A549 (cell line): Measurements from ENCODE around the gene FHIT. TPM values are rescaled to one million over a fixed set of nuclear protein-coding genes. Genes with fewer than 3 reads are reported as not detected.

Source experiments
- ATAC-seq, 2 experiments: fragments of 200-7000 bp in 1 of 2; fragments of >200 bp in 1 of 2; cut with Nextera tagmentation in 1 of 2; cut with Tn5 transposase in 1 of 2; 3 replicates each; pipeline versions ENCODE4 v1.8.0 to v1.9.1; 2018 to 2020; ENCODE audit warnings: mild to moderate bottlenecking in 1 of 2, moderate library complexity in 1 of 2
- CTCF ChIA-PET: fragments of 300-600 bp; sonication (Branson Sonifier 250); formaldehyde crosslinking; extraction: SDS; loops from one replicate; lab custom pipeline; 2021; ENCODE audit warnings: antibody characterized with exemption, inconsistent platforms; lab: Yijun Ruan, JAX
- POLR2A ChIA-PET: fragments of 350-600 bp; formaldehyde crosslinking; extraction: SDS; loops from one replicate; lab custom pipeline; 2021; ENCODE audit warnings: antibody characterized with exemption, inconsistent platforms; lab: Yijun Ruan, JAX
- DNase-seq, 2 experiments: peaks; one replicate each; pipeline versions ENCODE4 v3.0.0 to v3.0.0-alpha.2; 2011 to 2016; ENCODE audit warnings: low read depth in 1 of 2, low spot score in 1 of 2
- FAIRE-seq: peaks from 2 replicates; lab custom pipeline; 2011; peaks lifted over from hg19 to GRCh38; lab: Jason Lieb, UNC
- H3K27ac ChIP-seq, 2 experiments: fragments of >200 bp; sonication (Bioruptor Twin); formaldehyde crosslinking; 3 replicates each; pipeline ENCODE4 v1.5.1; 2016 to 2017
- H3K4me1 ChIP-seq: fragments of >200 bp; sonication (Bioruptor Twin); formaldehyde crosslinking; 3 replicates; pipeline ENCODE4 v1.6.1; 2016
- H3K4me2 ChIP-seq: fragments of >200 bp; sonication (Bioruptor Twin); formaldehyde crosslinking; 3 replicates; pipeline ENCODE4 v1.6.1; 2016
- H3K4me3 ChIP-seq: fragments of >200 bp; sonication (Bioruptor Twin); formaldehyde crosslinking; 3 replicates; pipeline ENCODE4 v1.5.1; 2016
- H3K9me3 ChIP-seq: fragments of >200 bp; sonication (Bioruptor Twin); formaldehyde crosslinking; 3 replicates; pipeline ENCODE4 v1.6.1; 2016
- ATOH8 ChIP-seq: fragments of 250-450 bp; sonication (Bioruptor Pico); IDR thresholded peaks from 2 replicates; pipeline ENCODE4 v1.5.0; 2020; ENCODE audit warnings: low read depth, mild to moderate bottlenecking, moderate library complexity
- CEBPB ChIP-seq, 2 experiments: fragments of >200 bp in 1 of 2; sonication (Bioruptor Twin) in 1 of 2; formaldehyde crosslinking in 1 of 2; IDR thresholded peaks; 2 replicates each; pipeline ENCODE4 v1.6.1; 2012 to 2016
- CHD4 ChIP-seq: fragments of 200-600 bp; sonication (generic); IDR thresholded peaks from 2 replicates; pipeline ENCODE4 v1.6.1; 2016; ENCODE audit warnings: antibody characterized with exemption, mild to moderate bottlenecking, borderline replicate concordance
- EHF ChIP-seq: fragments of 250-450 bp; sonication (Bioruptor Pico); IDR thresholded peaks from 2 replicates; pipeline ENCODE4 v1.5.0; 2020; ENCODE audit warnings: mild to moderate bottlenecking
- EHMT2 ChIP-seq: fragments of 200-600 bp; sonication (generic); IDR thresholded peaks from 2 replicates; pipeline ENCODE4 v1.6.1; 2016; ENCODE audit warnings: antibody characterized with exemption, low read depth, mild to moderate bottlenecking, moderate library complexity
- FOSL2 ChIP-seq, 2 experiments: fragments of 450-650 bp in 1 of 2; fragments of >200 bp in 1 of 2; sonication (Bioruptor Twin) in 1 of 2; formaldehyde crosslinking; IDR thresholded peaks; 2 replicates each; pipeline versions ENCODE4 v1.5.0 to v1.6.1; 2016 to 2020; ENCODE audit warnings: mild to moderate bottlenecking in 1 of 2, moderate library complexity in 1 of 2
- FOXS1 ChIP-seq: fragments of 250-450 bp; sonication (Bioruptor Pico); IDR thresholded peaks from 2 replicates; pipeline ENCODE4 v1.5.0; 2020; ENCODE audit warnings: mild to moderate bottlenecking, moderate library complexity
- HES2 ChIP-seq: fragments of >200 bp; sonication (Bioruptor Twin); formaldehyde crosslinking; IDR thresholded peaks from 2 replicates; pipeline ENCODE4 v1.6.1; 2016
- HOXA7 ChIP-seq: fragments of 250-450 bp; sonication (Bioruptor Pico); IDR thresholded peaks from 2 replicates; pipeline ENCODE4 v1.5.0; 2020; ENCODE audit warnings: mild to moderate bottlenecking, moderate library complexity
- HOXB5 ChIP-seq: fragments of 250-450 bp; sonication (Bioruptor Pico); IDR thresholded peaks from 2 replicates; pipeline ENCODE4 v1.5.0; 2020; ENCODE audit warnings: mild to moderate bottlenecking, moderate library complexity
- JUNB ChIP-seq: fragments of >200 bp; sonication (Bioruptor Twin); formaldehyde crosslinking; IDR thresholded peaks from 2 replicates; pipeline ENCODE4 v1.6.1; 2016
- KDM1A ChIP-seq: fragments of 200-600 bp; sonication (generic); IDR thresholded peaks from 2 replicates; pipeline ENCODE4 v1.6.1; 2016; ENCODE audit warnings: low read depth, mild to moderate bottlenecking
- KDM5A ChIP-seq: fragments of 200-600 bp; sonication (generic); IDR thresholded peaks from 2 replicates; pipeline ENCODE4 v1.6.1; 2016; ENCODE audit warnings: antibody characterized with exemption, mild to moderate bottlenecking
- MYC ChIP-seq: IDR thresholded peaks from 2 replicates; pipeline ENCODE4 v1.6.1; 2012; ENCODE audit warnings: mild to moderate bottlenecking, inconsistent platforms, low read length, improper control_type of control experiment, borderline replicate concordance
- NR3C1 ChIP-seq: fragments of >200 bp; sonication (Bioruptor Twin); formaldehyde crosslinking; IDR thresholded peaks from 3 replicates; pipeline ENCODE4 v1.6.1; 2017
- RARB ChIP-seq: fragments of 250-450 bp; sonication (Bioruptor Pico); IDR thresholded peaks from 2 replicates; pipeline ENCODE4 v1.8.0; 2021; ENCODE audit warnings: mild to moderate bottlenecking, moderate library complexity
- RCOR1 ChIP-seq: fragments of 150-350 bp; IDR thresholded peaks from 2 replicates; pipeline ENCODE4 v1.6.1; 2014; ENCODE audit warnings: antibody characterized with exemption, low read length, low read depth
- TP53 ChIP-seq: fragments of 250-450 bp; sonication (Bioruptor Pico); IDR thresholded peaks from 2 replicates; pipeline ENCODE4 v1.5.0; 2021; ENCODE audit warnings: mild to moderate bottlenecking, moderate library complexity
- WGBS: methylation state at CpG from one replicate; pipeline ENCODE4 v1.1.6; 2017; ENCODE audit errors: missing lambda C conversion rate; 5-methylcytosine and 5-hydroxymethylcytosine counted together
- polyA plus RNA-seq, 4 experiments: library from polyadenylated mRNA; depleted of rRNA in 3 of 4; stranded (reverse); fragments of >200 nt; fragmentation: RNase III in 1 of 4; extraction: RNeasy Plus Mini Kit Qiagen cat#74134 plus additional on column Dnase treatment in 1 of 4; gene quantifications; 2 replicates in 3 of 4; 3 replicates in 1 of 4; pipeline ENCODE4 v1.2.3, GENCODE V29; 2011 to 2017
- TF ChIP-seq, protein P1 (sequence below): IDR thresholded peaks from 2 replicates; pipeline ENCODE4 v1.6.1; 2012; ENCODE audit warnings: low read depth, borderline replicate concordance
- TF ChIP-seq, protein P2 (sequence below): fragments of 200-600 bp; sonication (generic); IDR thresholded peaks from 2 replicates; pipeline ENCODE4 v1.6.1; 2016; ENCODE audit warnings: antibody characterized with exemption, mild to moderate bottlenecking, moderate library complexity
- TF ChIP-seq, protein P3 (sequence below): fragments of 150-350 bp; IDR thresholded peaks from 2 replicates; pipeline ENCODE4 v1.6.1; 2014; ENCODE audit warnings: low read depth, mild to moderate bottlenecking, low read length

Gene FHIT
- polyA plus RNA-seq, 2 of the 4 experiments (the other 2 are of a cell fraction) = 0.76 to 0.92 TPM

- DNase-seq (no peak), ATAC-seq (no peak), FAIRE-seq (no peak)
- WGBS = 9% methylated on average over 1 of the region's 1 CpG
- no peak for TF ChIP-seq CEBPB (IDR thresholded peaks at IDR 0.05)
- TF ChIP-seq EHF = no peak
- TF ChIP-seq, protein P1, sequence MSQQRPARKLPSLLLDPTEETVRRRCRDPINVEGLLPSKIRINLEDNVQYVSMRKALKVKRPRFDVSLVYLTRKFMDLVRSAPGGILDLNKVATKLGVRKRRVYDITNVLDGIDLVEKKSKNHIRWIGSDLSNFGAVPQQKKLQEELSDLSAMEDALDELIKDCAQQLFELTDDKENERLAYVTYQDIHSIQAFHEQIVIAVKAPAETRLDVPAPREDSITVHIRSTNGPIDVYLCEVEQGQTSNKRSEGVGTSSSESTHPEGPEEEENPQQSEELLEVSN = no peak
- TF ChIP-seq NR3C1 = no peak
- no peak for TF ChIP-seq TP53 (CRISPR knock-in tag)
- no peak for TF ChIP-seq ATOH8 (CRISPR knock-in tag)
- TF ChIP-seq, protein P2, sequence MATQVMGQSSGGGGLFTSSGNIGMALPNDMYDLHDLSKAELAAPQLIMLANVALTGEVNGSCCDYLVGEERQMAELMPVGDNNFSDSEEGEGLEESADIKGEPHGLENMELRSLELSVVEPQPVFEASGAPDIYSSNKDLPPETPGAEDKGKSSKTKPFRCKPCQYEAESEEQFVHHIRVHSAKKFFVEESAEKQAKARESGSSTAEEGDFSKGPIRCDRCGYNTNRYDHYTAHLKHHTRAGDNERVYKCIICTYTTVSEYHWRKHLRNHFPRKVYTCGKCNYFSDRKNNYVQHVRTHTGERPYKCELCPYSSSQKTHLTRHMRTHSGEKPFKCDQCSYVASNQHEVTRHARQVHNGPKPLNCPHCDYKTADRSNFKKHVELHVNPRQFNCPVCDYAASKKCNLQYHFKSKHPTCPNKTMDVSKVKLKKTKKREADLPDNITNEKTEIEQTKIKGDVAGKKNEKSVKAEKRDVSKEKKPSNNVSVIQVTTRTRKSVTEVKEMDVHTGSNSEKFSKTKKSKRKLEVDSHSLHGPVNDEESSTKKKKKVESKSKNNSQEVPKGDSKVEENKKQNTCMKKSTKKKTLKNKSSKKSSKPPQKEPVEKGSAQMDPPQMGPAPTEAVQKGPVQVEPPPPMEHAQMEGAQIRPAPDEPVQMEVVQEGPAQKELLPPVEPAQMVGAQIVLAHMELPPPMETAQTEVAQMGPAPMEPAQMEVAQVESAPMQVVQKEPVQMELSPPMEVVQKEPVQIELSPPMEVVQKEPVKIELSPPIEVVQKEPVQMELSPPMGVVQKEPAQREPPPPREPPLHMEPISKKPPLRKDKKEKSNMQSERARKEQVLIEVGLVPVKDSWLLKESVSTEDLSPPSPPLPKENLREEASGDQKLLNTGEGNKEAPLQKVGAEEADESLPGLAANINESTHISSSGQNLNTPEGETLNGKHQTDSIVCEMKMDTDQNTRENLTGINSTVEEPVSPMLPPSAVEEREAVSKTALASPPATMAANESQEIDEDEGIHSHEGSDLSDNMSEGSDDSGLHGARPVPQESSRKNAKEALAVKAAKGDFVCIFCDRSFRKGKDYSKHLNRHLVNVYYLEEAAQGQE = no peak
- no peak for TF ChIP-seq RARB (CRISPR knock-in tag)
- TF ChIP-seq KDM5A = no peak
- no peak for TF ChIP-seq FOXS1 (CRISPR knock-in tag)
- no peak for TF ChIP-seq JUNB
- TF ChIP-seq, protein P3, sequence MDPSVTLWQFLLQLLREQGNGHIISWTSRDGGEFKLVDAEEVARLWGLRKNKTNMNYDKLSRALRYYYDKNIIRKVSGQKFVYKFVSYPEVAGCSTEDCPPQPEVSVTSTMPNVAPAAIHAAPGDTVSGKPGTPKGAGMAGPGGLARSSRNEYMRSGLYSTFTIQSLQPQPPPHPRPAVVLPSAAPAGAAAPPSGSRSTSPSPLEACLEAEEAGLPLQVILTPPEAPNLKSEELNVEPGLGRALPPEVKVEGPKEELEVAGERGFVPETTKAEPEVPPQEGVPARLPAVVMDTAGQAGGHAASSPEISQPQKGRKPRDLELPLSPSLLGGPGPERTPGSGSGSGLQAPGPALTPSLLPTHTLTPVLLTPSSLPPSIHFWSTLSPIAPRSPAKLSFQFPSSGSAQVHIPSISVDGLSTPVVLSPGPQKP = no peak
- TF ChIP-seq HOXA7 (CRISPR knock-in tag) = no peak
- TF ChIP-seq EHMT2 = no peak
- no peak for TF ChIP-seq HES2
- Histone ChIP-seq H3K4me1 (no peaks in the 10 kb centered on the region), H3K4me3 (no peak overlapping the region), H3K27ac (no peak overlapping the region), H3K4me2 (no peak overlapping the region), H3K9me3 (no peaks in the 10 kb centered on the region)
- ChIA-PET POLR2A (no interaction called here), CTCF (no interaction called here)
Observed at GRCh38 chr3:59913645-59914044, 1337.6 kb downstream of the FHIT start.

DNA sequence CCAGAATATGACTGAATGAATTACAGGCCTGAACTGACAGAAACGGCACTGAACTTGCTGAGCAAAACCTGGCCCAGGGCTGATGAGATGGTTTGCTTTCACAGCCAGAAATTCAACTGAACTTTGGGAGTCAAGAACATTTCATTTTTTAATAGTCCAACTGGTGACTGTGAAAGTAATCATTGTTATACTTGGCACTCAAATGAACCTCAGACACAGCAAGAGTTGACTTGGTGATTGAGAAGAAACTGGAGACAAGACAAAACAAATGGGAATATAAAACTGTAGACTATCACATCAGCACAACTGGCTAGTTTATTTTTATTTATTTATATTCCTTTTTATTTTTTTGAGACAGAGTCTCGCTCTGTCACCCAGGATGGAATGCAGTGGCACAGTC is 1342.6 kb downstream of the FHIT start:
- WGBS = 12% methylated on average over 2 of the region's 2 CpGs
- ATAC-seq = no peak
- H3K4me2 ChIP-seq = no peak overlapping the region
- no peak overlapping the region for H3K27ac ChIP-seq
- FAIRE-seq = no peak
- CTCF ChIA-PET = no interaction called here
- POLR2A ChIA-PET = no interaction called here
- DNase-seq = no peak
- TF ChIP-seq CHD4 = no peak
- no peak for TF ChIP-seq KDM1A
- TF ChIP-seq TP53 (CRISPR knock-in tag) = no peak
- no peak for TF ChIP-seq FOXS1 (CRISPR knock-in tag)
- TF ChIP-seq FOSL2 (IDR thresholded peaks at IDR 0.05) = no peak
- TF ChIP-seq FOSL2 (CRISPR knock-in tag; IDR thresholded peaks at IDR 0.05) = no peak
- no peak for TF ChIP-seq HOXB5 (CRISPR knock-in tag)
- TF ChIP-seq RCOR1 = no peak
- no peak for TF ChIP-seq MYC
- no peak overlapping the region for H3K4me3 ChIP-seq
- no peaks in the 10 kb centered on the region for H3K4me1 ChIP-seq
- H3K9me3 ChIP-seq = no peaks in the 10 kb centered on the region
